ENCODE results near the gene PSMD1.
"Not testable (repeated sequence)": the region's sequence is repeated elsewhere in the genome, so short reads cannot be mapped to it uniquely, and the experiment has no call there.

Gene PSMD1

DNA sequence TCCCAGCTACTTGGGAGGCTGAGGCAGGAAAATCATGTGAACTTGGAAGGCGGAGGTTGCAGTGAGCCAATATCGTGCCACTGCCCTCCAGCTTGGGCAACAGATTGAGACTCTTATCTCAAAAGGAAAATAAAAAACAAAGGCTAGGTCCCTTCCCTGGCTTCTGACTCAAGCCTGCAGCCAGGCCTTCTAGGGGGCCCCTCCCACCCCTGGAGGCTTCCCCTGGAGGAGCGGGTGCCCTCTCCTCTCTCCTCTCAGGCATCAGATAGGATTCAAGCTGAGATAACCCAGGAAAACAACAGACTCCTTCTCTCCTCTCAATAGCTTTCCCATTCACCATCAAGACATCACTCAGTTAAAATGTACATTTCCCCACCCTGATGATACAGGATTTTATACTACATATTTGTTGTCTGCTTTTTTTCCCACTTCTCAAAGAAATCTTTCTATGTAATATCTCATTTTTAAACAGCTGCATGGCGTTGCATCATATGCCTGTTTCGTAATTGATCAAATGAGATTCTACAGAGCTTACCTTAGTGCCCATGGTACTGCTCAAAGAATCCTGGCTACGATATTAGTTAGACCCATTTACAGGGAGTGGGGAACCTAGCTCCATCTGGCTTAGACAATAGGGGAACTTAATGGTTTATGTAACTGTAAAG is 40.0 kb upstream of the PSMD1 start:
- H3K4me3 ChIP-seq (ENCODE audit: low read length), result no peak overlapping the region
- peaks cover 9% of the 10 kb centered on the region; the same call in 1 of the 2 replicates for H3K27me3 ChIP-seq (ENCODE audit: insufficient read depth, low read length)

DNA sequence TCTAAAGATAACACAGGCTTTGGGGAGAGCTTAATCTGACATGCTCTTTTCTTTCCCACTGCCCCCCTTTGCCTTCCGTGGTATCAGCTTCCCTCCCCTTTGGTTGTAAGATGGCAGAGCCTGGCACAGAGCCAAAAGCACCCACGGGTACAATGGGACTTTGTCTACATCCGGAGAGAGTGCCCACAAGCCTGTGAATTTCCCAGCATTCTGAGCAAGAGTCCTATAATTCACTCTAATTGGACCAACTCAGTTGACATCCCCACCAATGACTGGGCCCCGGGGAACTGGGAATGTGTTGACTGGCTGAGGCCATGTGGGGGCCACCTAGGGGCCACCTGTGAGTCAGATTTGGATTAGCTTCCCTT is 39.5 kb upstream of the PSMD1 start:
- H3K4me3 ChIP-seq (ENCODE audit: low read length), result no peak overlapping the region
- no peak overlapping the region for H3K9ac ChIP-seq (ENCODE audit: low read depth, low read length)
- H3K27ac ChIP-seq (ENCODE audit: low read length), result no peak overlapping the region

More for the DNA sequence above, 40.0 kb upstream of the PSMD1 start:
- Histone ChIP-seq H3K9me3 (ENCODE audit: insufficient read depth, low read depth, low read length) (no peaks in the 10 kb centered on the region), H3K4me1 (ENCODE audit: insufficient read depth, low read length) (peaks cover 11% of the 10 kb centered on the region; the same call in 1 of the 2 replicates), H3K27ac (ENCODE audit: low read length) (no peak overlapping the region), H3K9ac (ENCODE audit: low read depth, low read length) (no peak overlapping the region), H3K36me3 (ENCODE audit: insufficient read depth, low read depth, low read length) (no peaks in the 10 kb centered on the region)

DNA sequence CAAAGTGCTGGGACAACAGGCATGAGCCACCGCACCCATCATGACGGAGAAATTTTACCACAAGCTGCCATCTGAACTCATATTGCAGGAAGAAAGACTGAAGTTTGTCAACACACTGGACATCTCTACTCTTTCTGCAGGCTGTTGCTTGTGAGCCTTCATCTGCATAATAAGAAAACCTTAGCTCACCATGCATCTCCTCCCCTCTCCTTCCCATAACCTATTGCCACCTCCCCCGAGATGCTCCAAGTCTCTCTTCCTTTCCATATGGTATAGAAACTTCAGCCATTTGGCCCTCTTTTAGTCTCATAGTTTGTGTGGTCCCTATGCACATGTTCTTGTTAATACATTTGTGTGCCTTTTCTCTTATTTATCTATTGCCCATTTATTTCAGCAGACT is 38.5 kb upstream of the PSMD1 start:
- no peak overlapping the region for H3K27ac ChIP-seq (ENCODE audit: low read length)
- peaks cover 5% of the 10 kb centered on the region; the same call in 1 of the 2 replicates for H3K27me3 ChIP-seq (ENCODE audit: insufficient read depth, low read length)
- H3K4me3 ChIP-seq (ENCODE audit: low read length), result no peak overlapping the region
- no peaks in the 10 kb centered on the region for H3K9me3 ChIP-seq (ENCODE audit: insufficient read depth, low read depth, low read length)
- peaks cover 11% of the 10 kb centered on the region; the same call in 1 of the 2 replicates for H3K4me1 ChIP-seq (ENCODE audit: insufficient read depth, low read length)
- no peak overlapping the region for H3K9ac ChIP-seq (ENCODE audit: low read depth, low read length)
- no peaks in the 10 kb centered on the region for H3K36me3 ChIP-seq (ENCODE audit: insufficient read depth, low read depth, low read length)

More for the DNA sequence above, 39.5 kb upstream of the PSMD1 start:
- peaks cover 11% of the 10 kb centered on the region; the same call in 1 of the 2 replicates for H3K4me1 ChIP-seq (ENCODE audit: insufficient read depth, low read length)
- no peaks in the 10 kb centered on the region for H3K9me3 ChIP-seq (ENCODE audit: insufficient read depth, low read depth, low read length)
- H3K36me3 ChIP-seq (ENCODE audit: insufficient read depth, low read depth, low read length), result no peaks in the 10 kb centered on the region
- H3K27me3 ChIP-seq (ENCODE audit: insufficient read depth, low read length), result peaks cover 9% of the 10 kb centered on the region; the same call in 1 of the 2 replicates

DNA sequence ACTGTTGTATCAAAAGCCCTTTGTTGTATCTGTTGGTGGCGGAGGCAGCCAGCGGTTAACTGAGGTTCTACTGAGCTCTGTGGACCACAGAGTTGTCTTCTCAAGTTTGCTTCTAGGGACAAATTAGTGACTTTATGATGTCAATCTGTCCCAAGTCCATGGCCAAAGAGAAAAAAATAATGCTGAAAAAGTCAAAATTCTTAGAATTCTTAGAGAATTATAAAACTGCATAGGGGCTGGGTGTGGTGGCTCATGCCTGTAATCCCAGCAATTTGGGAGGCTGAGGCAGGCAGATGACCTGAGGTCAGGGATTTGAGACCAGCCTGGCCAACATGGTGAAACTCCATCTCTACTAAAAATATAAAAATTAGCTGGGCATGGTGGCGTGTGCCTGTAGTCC is 31.6 kb upstream of the PSMD1 start:
- not testable (repeated sequence) for H3K27ac ChIP-seq (ENCODE audit: low read length); H3K9ac ChIP-seq (ENCODE audit: low read depth, low read length); H3K36me3 ChIP-seq (ENCODE audit: insufficient read depth, low read depth, low read length); H3K27me3 ChIP-seq (ENCODE audit: insufficient read depth, low read length); H3K9me3 ChIP-seq (ENCODE audit: insufficient read depth, low read depth, low read length); H3K4me1 ChIP-seq (ENCODE audit: insufficient read depth, low read length); H3K4me3 ChIP-seq (ENCODE audit: low read length)

DNA sequence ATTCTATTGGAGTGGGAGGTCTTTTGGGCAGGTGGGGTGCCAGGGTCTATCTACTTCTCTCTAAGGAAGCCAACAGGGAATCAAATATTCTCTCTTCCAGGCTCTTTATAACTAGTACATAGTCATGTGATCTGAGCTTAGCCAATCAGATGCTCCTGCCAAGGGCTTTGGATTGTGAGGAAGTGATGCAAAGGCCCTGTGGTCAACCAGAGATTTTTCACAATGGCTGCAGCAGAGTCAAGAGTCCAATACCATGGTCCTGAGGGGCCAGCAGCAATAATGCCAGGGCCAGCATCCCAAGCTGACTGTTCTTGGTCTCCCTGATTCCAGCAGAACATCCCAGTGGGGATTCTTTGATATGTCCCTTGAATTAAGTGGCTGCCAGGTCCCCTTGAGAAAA is 27.8 kb upstream of the PSMD1 start:
- Histone ChIP-seq H3K9ac (ENCODE audit: low read depth, low read length) (no peak overlapping the region), H3K4me3 (ENCODE audit: low read length) (no peak overlapping the region), H3K36me3 (ENCODE audit: insufficient read depth, low read depth, low read length) (no peaks in the 10 kb centered on the region), H3K27me3 (ENCODE audit: insufficient read depth, low read length) (peaks cover 20% of the 10 kb centered on the region), H3K4me1 (ENCODE audit: insufficient read depth, low read length) (no peaks in the 10 kb centered on the region), H3K9me3 (ENCODE audit: insufficient read depth, low read depth, low read length) (no peaks in the 10 kb centered on the region), H3K27ac (ENCODE audit: low read length) (no peak overlapping the region)

DNA sequence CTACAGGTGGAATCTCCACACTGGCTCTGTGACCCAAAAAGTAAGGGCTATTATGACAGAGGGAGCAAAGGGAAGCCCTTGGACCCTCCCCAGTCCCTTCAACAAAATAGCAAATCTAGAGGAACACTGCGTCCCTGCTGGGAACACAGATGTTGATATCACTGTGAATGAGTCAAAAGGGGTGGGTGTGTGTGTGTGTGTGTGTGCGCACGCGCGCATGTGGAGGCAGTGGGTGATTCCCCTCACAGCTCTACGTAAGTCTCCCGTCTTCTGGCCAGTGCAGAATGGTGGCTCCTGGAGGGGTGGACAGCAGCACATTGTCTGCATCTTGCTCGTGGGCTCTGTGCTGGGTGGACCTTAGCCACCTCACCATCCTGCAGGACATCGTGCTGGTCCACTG is 27.1 kb upstream of the PSMD1 start:
- Histone ChIP-seq H3K9me3 (ENCODE audit: insufficient read depth, low read depth, low read length) (no peaks in the 10 kb centered on the region), H3K4me1 (ENCODE audit: insufficient read depth, low read length) (no peaks in the 10 kb centered on the region), H3K9ac (ENCODE audit: low read depth, low read length) (no peak overlapping the region), H3K27ac (ENCODE audit: low read length) (no peak overlapping the region), H3K27me3 (ENCODE audit: insufficient read depth, low read length) (peaks cover 22% of the 10 kb centered on the region), H3K36me3 (ENCODE audit: insufficient read depth, low read depth, low read length) (no peaks in the 10 kb centered on the region), H3K4me3 (ENCODE audit: low read length) (no peak overlapping the region)

DNA sequence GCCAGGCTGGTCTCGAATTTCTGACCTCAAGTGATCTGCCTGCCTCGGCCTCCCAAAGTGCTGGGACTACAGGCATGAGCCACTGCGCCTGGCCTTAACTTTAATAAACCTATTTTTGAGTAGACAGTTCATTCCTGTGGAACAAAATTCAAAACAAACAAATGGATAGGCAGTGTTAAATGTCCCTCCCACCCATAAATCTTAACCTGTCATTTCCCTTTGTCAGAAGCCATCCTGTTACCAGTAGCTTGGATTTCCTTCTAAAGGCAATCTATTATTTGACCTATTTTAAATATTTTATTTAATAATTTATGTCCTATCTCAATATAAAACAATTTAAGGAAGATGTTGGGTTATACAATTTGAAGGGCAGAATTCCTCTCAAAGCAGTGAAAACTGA is 25.9 kb upstream of the PSMD1 start:
- no peak overlapping the region for H3K4me3 ChIP-seq (ENCODE audit: low read length)
- H3K9ac ChIP-seq (ENCODE audit: low read depth, low read length), result no peak overlapping the region
- no peak overlapping the region for H3K27ac ChIP-seq (ENCODE audit: low read length)
- H3K27me3 ChIP-seq (ENCODE audit: insufficient read depth, low read length), result peaks cover 34% of the 10 kb centered on the region
- H3K4me1 ChIP-seq (ENCODE audit: insufficient read depth, low read length), result no peaks in the 10 kb centered on the region
- no peaks in the 10 kb centered on the region for H3K36me3 ChIP-seq (ENCODE audit: insufficient read depth, low read depth, low read length)
- H3K9me3 ChIP-seq (ENCODE audit: insufficient read depth, low read depth, low read length), result no peaks in the 10 kb centered on the region

DNA sequence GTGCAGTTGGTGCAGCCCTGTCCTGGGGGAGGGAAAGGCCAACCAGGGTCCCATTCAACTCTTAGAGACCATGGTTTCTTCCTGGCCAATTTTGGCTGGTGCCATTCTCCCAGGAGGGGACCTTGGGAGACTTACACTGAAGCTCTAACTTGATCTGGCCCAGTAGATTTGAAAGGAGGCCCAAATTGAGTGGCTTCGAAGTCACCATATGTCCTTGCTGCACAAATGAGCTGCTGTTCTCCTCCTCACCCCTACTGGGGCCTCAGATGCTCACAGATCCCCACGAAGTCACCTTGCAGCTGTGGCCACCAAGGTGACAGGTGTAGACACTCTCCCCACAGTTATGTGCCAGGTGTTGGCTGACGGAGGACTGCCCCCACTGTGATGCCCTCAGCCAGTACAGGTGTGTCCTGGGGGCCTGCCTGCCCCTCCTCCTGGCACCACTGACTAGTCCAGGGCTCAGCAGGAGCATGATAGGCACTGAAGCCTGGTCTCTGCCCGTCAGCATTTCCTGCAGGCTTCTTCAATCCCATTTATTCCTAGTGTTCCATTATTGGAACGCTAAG is 24.0 kb upstream of the PSMD1 start:
- H3K36me3 ChIP-seq (ENCODE audit: insufficient read depth, low read depth, low read length), result no peaks in the 10 kb centered on the region
- H3K27me3 ChIP-seq (ENCODE audit: insufficient read depth, low read length), result peaks cover 50% of the 10 kb centered on the region
- H3K9ac ChIP-seq (ENCODE audit: low read depth, low read length), result no peak overlapping the region
- H3K4me3 ChIP-seq (ENCODE audit: low read length), result no peak overlapping the region
- H3K4me1 ChIP-seq (ENCODE audit: insufficient read depth, low read length), result no peaks in the 10 kb centered on the region
- H3K27ac ChIP-seq (ENCODE audit: low read length), result no peak overlapping the region
- no peaks in the 10 kb centered on the region for H3K9me3 ChIP-seq (ENCODE audit: insufficient read depth, low read depth, low read length)

DNA sequence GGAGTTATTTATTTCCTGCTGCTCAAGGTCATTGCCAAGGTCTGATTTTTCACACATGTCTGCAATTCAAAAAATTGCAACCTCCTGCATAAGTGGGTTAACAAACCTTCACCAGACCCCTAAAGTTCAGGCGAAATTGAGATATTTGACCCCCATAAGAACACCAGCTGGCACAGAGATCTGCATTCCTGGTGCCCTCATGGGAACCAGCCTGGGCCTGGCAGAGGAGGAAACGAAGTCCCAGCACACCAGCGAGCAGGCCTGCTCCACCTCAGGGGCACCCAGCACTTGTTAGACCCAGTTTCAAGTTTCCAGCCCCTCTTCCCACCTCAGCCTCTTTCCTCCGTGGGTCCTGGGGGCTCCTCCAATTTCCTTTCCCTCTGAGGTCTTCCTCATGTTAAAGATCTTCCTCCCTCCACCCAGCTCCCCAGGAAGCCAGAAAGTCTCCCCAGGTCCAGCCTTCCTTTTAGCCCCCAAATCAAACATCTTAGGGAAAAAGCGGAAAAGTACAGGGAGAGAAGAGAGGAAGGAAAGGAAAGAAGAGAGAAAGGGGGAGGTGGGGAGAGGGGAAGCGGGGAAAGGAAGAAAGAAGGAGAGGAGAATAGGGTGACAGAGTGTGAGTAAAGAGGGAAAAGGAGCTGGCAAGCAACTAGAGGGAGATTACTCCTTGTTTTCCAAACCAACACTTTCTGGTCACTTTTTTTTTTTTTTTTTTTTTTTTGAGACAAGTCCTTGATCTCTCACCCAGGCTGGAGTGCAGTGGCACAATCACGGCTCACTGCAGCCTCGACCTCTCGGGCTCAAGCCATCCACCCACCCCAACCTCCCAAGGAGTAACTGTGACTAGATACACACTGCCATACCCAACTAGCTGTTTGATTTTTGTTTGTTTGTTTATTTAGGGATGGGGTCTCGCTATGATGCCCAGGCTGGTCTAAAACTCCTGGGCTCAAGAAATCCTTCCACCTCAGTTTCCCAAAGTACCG is 23.2 kb upstream of the PSMD1 start:
- no peak overlapping the region for H3K27ac ChIP-seq (ENCODE audit: low read length)

DNA sequence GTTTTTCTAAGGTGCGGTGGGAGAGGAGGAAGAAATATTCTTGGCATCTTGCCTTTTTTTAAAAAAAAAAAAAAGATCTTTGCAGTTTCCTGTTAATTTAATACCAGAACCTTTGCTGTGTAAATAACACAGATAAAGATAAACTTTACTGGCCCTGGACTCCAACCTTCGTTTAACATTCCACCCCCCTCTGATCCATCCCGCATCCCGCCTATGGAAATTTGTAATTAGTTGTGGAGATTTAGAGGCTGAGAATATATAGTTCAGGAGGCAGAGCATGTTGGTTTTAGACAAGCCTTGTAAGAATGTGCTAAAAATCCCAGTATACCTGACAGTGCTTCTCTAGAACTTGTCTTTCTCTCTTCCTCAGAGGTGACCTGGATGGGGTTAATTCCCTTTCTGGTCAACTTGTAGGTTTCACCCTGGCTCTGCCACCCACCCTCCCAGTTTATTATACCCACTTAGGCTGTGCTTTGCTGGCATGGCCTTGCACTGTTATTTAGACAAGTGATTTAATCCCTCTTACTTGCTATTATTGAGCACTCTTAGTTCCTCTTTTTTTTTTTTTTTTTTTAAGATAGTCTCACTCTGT is 22.3 kb upstream of the PSMD1 start:
- Histone ChIP-seq H3K27ac (ENCODE audit: low read length) (no peak overlapping the region), H3K9me3 (ENCODE audit: insufficient read depth, low read depth, low read length) (no peaks in the 10 kb centered on the region), H3K36me3 (ENCODE audit: insufficient read depth, low read depth, low read length) (no peaks in the 10 kb centered on the region), H3K4me3 (ENCODE audit: low read length) (no peak overlapping the region), H3K9ac (ENCODE audit: low read depth, low read length) (no peak overlapping the region), H3K4me1 (ENCODE audit: insufficient read depth, low read length) (no peaks in the 10 kb centered on the region), H3K27me3 (ENCODE audit: insufficient read depth, low read length) (peaks cover 65% of the 10 kb centered on the region)

More for the DNA sequence above, 23.2 kb upstream of the PSMD1 start:
- no peak overlapping the region for H3K9ac ChIP-seq (ENCODE audit: low read depth, low read length)
- H3K4me1 ChIP-seq (ENCODE audit: insufficient read depth, low read length), result no peaks in the 10 kb centered on the region
- H3K9me3 ChIP-seq (ENCODE audit: insufficient read depth, low read depth, low read length), result no peaks in the 10 kb centered on the region
- peaks cover 55% of the 10 kb centered on the region for H3K27me3 ChIP-seq (ENCODE audit: insufficient read depth, low read length)
- H3K4me3 ChIP-seq (ENCODE audit: low read length), result no peak overlapping the region
- no peaks in the 10 kb centered on the region for H3K36me3 ChIP-seq (ENCODE audit: insufficient read depth, low read depth, low read length)

DNA sequence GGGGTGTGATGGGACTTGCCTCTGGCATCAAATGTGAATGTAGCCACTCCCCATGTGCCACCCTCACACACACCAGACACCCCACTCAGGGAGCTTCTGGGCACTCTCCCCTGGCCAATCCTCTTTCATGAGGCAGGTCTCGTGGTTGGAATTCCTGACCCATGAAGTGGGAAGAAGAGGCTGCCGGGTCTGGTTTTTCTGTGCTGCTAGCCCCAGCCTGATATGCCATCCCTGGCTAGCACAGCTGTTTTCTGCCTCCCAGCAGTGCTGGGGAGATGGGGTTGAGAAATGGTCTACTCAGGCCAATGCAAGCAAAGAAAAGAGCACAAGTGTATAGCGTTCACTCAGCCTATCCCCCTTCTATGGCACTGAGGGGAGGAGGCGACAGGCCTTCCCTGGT is 20.5 kb upstream of the PSMD1 start:
- H3K9ac ChIP-seq (ENCODE audit: low read depth, low read length), result no peak overlapping the region
- H3K4me3 ChIP-seq (ENCODE audit: low read length), result no peak overlapping the region
- no peaks in the 10 kb centered on the region for H3K4me1 ChIP-seq (ENCODE audit: insufficient read depth, low read length)
- no peak overlapping the region for H3K27ac ChIP-seq (ENCODE audit: low read length)
- no peaks in the 10 kb centered on the region for H3K9me3 ChIP-seq (ENCODE audit: insufficient read depth, low read depth, low read length)
- no peaks in the 10 kb centered on the region for H3K36me3 ChIP-seq (ENCODE audit: insufficient read depth, low read depth, low read length)
- peaks cover 77% of the 10 kb centered on the region for H3K27me3 ChIP-seq (ENCODE audit: insufficient read depth, low read length)
